Measurements from ENCODE around the gene RNF215.
"Not testable (repeated sequence)": the region's sequence is repeated elsewhere in the genome, so short reads cannot be mapped to it uniquely, and the experiment has no call there.

Gene RNF215

DNA sequence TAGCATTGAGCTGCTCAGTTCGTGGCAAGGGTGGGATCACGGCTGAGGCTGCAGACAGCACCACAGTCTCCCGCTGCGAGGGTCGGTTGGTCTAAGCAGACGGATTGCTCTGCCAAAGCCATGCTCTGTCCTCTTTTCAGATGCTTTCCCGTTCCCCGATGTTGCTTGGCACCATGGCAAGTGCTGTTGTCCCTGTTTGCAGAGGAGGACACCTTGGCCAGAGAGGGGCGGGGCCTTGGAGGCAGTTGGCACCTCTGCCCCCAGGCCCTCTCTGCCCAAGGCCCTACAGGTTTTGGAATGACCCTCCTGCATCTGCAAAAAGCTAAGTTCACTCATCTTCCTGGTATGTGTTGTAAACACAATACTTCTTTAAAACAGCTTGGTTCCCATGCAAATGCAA is 18.8 kb downstream of the RNF215 start:
- no peak for DNase-seq (ENCODE audit: insufficient read length, low spot score)
- FAIRE-seq: no peak

GRCh38 chr22:30365891-30366290 is 21.3 kb downstream of the RNF215 start:
- FAIRE-seq (no peak), DNase-seq (ENCODE audit: insufficient read length, low spot score) (no peak)

DNA sequence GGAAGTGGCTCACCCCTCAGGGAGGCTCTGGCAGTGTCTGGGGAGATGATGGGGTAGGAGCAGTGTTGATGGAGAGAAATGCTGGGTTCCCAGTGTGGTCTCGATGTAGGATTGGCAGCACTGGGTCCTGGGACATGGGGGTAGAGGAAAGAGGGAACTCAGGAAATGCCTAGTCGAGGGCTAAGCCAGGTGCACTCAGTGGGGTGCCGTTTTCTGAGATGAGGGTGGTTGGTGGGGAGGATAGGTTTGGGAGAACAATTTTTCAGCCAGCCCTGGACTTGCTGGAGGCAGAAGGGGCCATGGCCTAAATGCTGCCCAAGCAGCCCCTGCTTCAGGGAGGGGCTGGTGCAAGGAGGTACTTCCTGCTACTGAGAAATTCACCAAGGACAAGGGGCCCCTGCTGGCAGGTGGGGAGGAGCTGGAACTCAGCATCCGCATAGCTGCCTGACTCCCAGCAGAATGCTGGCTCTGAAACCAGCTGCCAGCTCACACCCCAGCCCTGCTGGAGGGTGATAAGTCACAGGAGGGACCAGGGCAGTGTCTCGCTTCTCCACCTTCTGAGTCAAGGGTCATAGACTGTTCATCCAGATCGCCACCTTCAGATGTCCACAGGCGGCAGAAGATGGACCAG is 24.4 kb downstream of the RNF215 start:
- FAIRE-seq: no peak

GRCh38 chr22:30361916-30362650 is 25.1 kb downstream of the RNF215 start:
- FAIRE-seq (no peak), DNase-seq (ENCODE audit: insufficient read length, low spot score) (no peak)

More for the DNA sequence above, 24.4 kb downstream of the RNF215 start:
- DNase-seq (ENCODE audit: insufficient read length, low spot score): no peak

DNA sequence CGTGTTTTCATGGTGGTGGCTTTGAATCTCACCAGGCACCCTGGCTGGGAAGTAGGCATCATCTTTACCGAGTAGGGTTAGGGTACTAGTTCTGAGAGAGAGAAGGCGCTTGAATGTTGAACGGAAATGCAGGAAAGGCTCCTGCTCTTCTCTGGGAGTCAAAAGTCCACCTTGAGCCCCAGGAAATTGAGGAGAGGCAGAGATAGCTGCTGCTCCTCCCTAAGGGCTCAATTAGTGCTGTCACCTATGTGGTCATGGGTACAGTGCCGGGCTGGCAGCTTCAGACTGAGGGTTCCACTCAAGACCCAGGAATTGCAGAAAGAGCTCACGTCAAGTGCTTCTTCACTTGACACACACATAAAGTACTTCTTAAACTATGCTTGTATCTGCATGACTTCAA is 28.7 kb downstream of the RNF215 start:
- DNase-seq (ENCODE audit: insufficient read length, low spot score) (no peak), FAIRE-seq (no peak)

DNA sequence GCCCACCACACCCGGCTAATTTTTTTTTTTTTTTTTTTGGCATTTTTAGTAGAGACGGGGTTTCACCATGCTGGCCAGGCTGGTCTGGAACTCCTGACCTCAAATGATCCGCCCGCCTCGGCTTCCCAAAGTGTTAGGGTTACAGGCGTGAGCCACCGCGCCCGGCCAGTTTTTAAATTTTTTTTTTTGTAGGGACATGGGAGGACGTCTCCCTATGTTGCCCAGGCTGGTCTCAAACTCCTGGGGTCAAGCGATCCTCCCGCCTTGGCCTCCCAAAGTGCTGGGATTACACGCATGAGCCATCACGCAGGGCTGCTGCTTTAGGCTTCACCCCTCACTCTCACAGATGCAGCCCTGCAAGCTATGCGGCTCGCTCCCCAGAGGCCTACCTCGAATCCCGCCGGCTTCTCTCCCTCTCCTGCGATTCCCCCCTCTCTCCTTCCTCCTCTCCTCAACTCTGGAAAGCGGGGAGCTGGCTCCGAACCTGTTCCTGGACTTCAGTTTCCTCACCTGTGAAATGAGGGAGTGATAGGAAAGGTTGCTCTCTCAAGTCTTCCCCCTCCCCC is 29.5 kb downstream of the RNF215 start:
- FAIRE-seq: no peak
- no peak for DNase-seq (ENCODE audit: insufficient read length, low spot score)

- no peak for DNase-seq (ENCODE audit: insufficient read length, low spot score)
- no peak for FAIRE-seq
These were observed 30.0 kb downstream of the RNF215 start for GRCh38 chr22:30357236-30357570.

DNA sequence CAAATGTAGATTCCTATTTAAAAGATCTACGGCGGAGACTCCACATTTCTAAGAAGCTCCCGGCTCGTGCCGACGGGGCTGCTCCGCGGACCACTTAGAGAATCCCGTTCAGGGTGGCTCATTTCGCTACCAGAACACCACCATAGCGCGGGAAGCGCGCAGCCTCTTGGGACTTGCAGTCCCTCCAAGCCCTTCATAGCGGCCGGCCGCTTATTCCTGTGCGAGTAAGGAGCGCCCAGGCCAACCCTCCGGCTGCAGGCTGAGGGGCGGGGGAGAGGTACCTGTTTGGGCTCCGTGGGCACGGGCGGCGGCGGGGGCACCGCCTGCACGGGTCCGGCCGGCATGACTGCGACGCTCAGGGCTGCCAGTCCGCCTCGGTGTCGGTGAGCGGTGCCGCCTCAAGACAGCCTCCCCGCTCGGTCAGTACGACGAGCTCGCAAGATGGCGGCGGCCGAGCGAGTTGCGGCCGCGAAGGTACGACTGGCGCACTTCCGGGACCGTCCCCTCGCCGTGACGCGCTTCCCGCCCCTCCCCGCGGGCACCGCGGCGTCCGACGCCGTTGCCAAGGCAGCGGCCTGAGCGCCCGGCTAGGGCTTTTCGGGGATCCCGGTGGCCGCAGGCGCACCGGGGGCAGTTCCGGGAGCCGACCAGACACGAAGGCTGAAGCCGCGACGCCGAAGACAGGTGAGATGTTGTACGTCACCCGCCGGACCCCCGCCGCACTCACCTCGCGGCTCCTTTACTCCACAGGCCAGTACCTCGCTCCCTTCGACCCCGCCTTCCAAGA is 30.6 kb downstream of the RNF215 start, which contains the start of the genes CCDC157 and SF3A1:
CCDC157 (plus strand) TSS at position 559 of the 787 bp plus-strand sequence. CDS start 8,994 bp downstream, outside the sequence.
SF3A1 (minus strand) TSS at position 446 of the 787 bp plus-strand sequence; CDS start at position 344, 102 bp downstream.
- DNase-seq (ENCODE audit: insufficient read length, low spot score) (peak; percentile 94), FAIRE-seq (peak; percentile 96)

GRCh38 chr22:30354644-30355043 is 32.6 kb downstream of the RNF215 start:
- no peak for FAIRE-seq
- no peak for DNase-seq (ENCODE audit: insufficient read length, low spot score)

DNA sequence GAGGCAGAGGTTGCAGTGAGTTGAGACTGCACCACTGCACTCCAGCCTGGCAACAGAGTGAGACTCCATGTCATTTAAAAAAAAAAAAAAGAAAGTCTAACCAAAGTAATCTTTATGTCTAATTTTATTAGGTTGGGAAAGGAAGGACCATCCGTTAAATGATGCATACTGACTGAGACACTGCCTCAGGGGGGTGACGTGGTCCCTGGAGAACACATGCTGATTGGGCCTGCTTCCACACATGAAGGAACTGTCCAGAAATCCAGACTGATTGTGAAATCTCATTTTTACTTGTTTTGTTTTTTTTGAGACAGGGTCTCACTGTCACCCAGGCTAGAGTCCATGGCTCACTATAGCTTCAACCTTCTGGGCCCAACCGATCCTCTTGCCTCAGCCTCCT is 36.0 kb downstream of the RNF215 start:
- no peak for DNase-seq (ENCODE audit: insufficient read length, low spot score)
- FAIRE-seq: no peak

DNA sequence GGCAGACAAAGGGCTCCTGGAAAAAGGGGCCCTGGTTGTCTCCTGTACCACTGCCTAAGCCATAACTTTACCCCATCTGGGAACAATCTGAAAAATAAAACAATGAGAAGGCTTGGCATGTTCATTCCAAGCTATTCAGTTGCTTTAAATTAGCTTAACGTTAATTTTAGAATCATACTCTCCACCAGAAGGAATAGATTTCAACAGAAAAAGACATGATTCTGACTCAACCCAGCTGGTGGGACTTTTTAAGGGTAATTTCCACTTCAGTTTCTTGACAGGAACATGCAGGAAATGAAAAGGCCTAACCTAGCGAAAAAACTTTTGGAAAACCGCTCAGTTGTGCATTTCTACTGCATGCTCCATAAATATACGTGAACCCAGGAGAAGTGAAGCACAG is 38.4 kb downstream of the RNF215 start:
- FAIRE-seq (peak; percentile 31), DNase-seq (ENCODE audit: insufficient read length, low spot score) (no peak)

DNA sequence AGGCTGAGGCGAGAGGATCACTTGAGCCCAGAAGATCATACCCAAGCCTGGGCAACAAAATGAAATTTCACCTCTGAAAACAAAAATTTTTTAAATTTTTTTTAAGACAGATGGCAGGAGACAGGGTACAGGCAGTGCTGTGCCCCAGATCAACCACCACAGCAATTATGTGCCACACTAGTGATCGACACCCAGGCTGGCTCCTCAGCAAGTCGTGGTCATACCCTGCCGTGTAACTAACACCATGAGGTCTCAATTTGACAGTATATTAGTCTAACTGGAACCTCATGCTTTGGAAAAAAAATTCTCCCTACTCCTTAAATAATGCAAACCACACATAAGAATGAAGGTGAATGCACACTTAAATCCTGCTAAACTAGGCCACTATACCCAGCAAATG is 38.8 kb downstream of the RNF215 start:
- no peak for FAIRE-seq

DNA sequence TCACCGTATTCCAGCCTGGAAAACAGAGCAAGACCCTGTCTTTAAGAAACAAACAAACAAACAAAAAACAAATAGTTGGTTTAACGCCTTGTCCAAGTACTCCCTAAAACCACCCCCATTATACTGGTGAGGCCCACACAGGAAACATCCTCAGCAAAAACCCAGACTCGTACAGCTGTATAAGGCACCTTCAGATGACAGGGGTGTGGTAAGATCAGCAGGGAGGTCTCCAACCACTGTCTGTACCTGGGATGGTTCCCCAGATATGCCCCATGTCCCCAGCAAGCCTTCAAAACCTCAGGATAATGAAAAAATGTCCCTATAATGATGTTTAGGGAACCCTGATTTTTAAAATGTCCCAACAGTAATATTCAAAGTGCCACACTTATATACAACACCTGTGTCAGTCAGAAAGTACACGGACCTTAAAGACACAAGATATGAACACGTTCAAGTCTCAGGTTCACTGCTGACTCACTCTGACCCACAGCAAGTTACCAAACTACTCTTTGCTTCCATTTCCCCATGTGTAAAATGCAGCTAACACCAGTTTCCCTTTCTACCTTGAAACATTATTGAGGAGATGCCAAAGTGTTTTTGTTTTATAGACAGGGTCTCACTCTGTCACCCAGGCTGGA is 39.8 kb downstream of the RNF215 start:
- DNase-seq (ENCODE audit: insufficient read length, low spot score) (no peak), FAIRE-seq (peak; percentile 75)

More for the DNA sequence above, 38.8 kb downstream of the RNF215 start:
- DNase-seq (ENCODE audit: insufficient read length, low spot score): no peak

GRCh38 chr22:30344447-30345200 is 42.6 kb downstream of the RNF215 start:
- no peak for DNase-seq (ENCODE audit: insufficient read length, low spot score)
- no peak for FAIRE-seq

DNA sequence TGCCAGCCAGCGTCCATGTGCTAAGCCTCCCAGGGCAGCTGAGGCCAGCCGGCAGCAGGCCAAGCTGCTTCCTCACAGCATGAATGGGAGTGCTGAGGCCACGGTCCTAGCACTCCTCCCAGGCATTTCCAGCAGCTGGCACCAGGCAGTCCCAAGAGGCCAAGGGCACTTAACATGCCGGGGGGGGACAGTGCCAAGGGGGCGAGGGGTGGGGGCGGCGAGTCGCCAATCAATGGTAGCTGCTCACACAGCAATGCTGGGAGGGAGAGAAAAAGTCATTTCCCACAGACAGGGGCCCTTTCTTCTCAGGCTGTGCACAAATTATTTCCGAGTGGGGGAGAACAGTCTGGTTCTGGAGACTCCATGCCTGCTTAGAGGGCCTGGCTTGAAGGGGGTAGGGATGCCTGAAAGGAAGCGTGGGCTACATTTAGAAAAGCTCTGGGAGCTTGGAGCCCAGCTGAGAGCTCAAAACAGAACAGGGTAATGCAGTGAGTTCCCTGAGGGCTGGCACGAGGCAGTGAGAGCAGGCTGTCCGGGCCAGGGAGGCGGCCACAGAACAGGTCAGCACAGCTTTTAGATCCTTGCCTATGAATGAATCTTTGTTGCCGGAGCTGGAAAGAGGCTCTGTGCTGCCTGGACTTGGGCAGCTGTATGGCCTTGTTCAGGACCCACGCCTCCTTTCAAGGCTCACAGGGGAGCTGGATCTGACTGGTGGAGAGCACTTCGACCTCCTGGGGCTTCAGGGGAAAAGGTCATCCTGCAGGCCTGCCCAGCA is 46.1 kb downstream of the RNF215 start:
- DNase-seq (ENCODE audit: insufficient read length, low spot score) (no peak), FAIRE-seq (no peak)

DNA sequence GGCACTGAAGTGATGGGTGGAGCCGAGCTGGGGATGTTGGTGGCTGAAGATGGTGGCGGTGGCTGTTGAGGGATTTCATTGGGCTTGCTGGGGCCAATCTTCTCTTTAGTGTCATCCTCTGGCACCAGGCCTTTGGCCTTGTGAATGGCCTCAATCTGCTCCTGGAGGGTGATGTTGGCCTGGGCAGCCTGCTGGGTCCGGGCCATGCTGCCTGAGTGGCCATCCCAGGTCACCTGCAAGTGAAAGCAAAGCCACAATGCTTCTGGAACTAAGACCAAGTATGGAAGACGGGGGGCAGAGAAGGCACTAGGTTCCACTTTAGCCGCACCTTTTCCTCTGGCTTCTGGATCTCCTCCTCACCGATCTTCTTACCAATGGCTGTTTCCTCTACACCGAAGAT is 48.4 kb downstream of the RNF215 start:
- FAIRE-seq (no peak), DNase-seq (ENCODE audit: insufficient read length, low spot score) (no peak)

DNA sequence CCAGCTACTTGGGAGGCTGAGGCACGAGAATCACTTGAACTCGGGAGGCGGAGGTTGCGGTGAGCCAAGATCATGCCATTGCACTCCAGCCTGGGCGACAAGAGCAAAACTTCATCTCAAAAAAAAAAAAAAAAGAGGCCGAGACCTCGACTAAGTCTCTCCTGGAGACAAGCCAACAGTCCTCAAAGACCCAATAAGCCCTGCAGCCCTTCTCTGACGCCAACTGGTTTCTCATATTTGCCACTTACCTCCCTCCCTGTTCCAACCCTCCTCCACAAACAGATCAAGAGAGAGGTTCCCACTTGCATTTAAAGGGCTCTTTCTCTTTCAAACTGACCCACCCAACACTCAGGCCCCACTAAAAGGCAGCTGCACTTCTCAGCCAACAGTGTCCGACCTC is 48.9 kb downstream of the RNF215 start:
- not testable (repeated sequence) for FAIRE-seq

GRCh38 chr22:30337461-30337778 is 49.8 kb downstream of the RNF215 start:
- DNase-seq (ENCODE audit: insufficient read length, low spot score) (no peak), FAIRE-seq (no peak)

More for the DNA sequence above, 48.9 kb downstream of the RNF215 start:
- DNase-seq (ENCODE audit: insufficient read length, low spot score): not testable (repeated sequence)

GRCh38 chr22:30336752-30337460 is 50.3 kb downstream of the RNF215 start:
- DNase-seq (ENCODE audit: insufficient read length, low spot score) (no peak), FAIRE-seq (no peak)
